Suprapubic skin (tissue), 4 donors: ENCODE measurements around the gene AQP2. TPM values are rescaled to one million over a fixed set of nuclear protein-coding genes. Genes with fewer than 3 reads are reported as not detected.

Experiments
- DNase-seq, 2 donors: peaks; one replicate each; pipeline ENCODE4 v3.0.0-alpha.2; 2019; ENCODE audit warnings: low spot score in 2 of 2
- H3K27ac ChIP-seq: fragments of 200-600 bp; sonication (generic); one replicate; pipeline ENCODE4 v1.5.1; 2019
- H3K27me3 ChIP-seq: fragments of 200-600 bp; sonication (generic); one replicate; pipeline ENCODE4 v1.5.1; 2019
- H3K36me3 ChIP-seq: fragments of 200-600 bp; sonication (generic); one replicate; pipeline ENCODE4 v1.5.1; 2019
- H3K4me1 ChIP-seq: fragments of 200-600 bp; sonication (generic); one replicate; pipeline ENCODE4 v1.5.1; 2019
- H3K4me3 ChIP-seq: fragments of 200-600 bp; sonication (generic); one replicate; pipeline ENCODE4 v1.5.1; 2019; ENCODE audit warnings: mild to moderate bottlenecking
- H3K9me3 ChIP-seq: fragments of 200-600 bp; sonication (generic); one replicate; pipeline ENCODE4 v1.5.1; 2019
- CTCF ChIP-seq, 2 donors: fragments of 200-600 bp in 1 of 2; fragments of 450-650 bp in 1 of 2; sonication (generic) in 1 of 2; IDR thresholded peaks; one replicate each; pipeline ENCODE4 v1.5.1; 2016 to 2019; ENCODE audit warnings: antibody characterized with exemption in 2 of 2, mild to moderate bottlenecking in 1 of 2, moderate library complexity in 1 of 2
- EP300 ChIP-seq: sonication (generic); formaldehyde crosslinking; IDR thresholded peaks from one replicate; pipeline ENCODE4 v1.6.1; 2017; ENCODE audit warnings: antibody characterized with exemption
- POLR2A ChIP-seq, 2 donors: fragments of 450-650 bp; IDR thresholded peaks; one replicate each; pipeline ENCODE4 v1.6.1; 2017; ENCODE audit warnings: antibody characterized with exemption in 2 of 2, mild to moderate bottlenecking in 2 of 2, moderate library complexity in 2 of 2
- POLR2AphosphoS5 ChIP-seq, 3 donors: sonication (generic); formaldehyde crosslinking; IDR thresholded peaks; one replicate each; pipeline ENCODE4 v1.6.1; 2017; ENCODE audit warnings: antibody characterized with exemption in 3 of 3
- WGBS: methylation state at CpG from one replicate; pipeline ENCODE4 v1.1.5; 2018; 5-methylcytosine and 5-hydroxymethylcytosine counted together
- total RNA-seq, 4 donors: library from RNA; depleted of rRNA; stranded (reverse); fragments of >200 nt; gene quantifications; one replicate each; pipeline ENCODE4 v1.1.0, GENCODE V29; 2016

The AQP2 gene
- total RNA-seq, 4 donors from 2014 or later, result 0.15 TPM; not detected in 3

- Histone ChIP-seq H3K27me3 (no peaks in the 10 kb centered on the region), H3K36me3 (peaks cover 27% of the 10 kb centered on the region), H3K27ac (no peak overlapping the region), H3K4me1 (no peaks in the 10 kb centered on the region), H3K4me3 (no peak overlapping the region), H3K9me3 (no peaks in the 10 kb centered on the region)
- no peak for TF ChIP-seq POLR2AphosphoS5 (IDR thresholded peaks at IDR 0.05)
- no peak for TF ChIP-seq POLR2A (IDR thresholded peaks at IDR 0.05)
- no peak for TF ChIP-seq CTCF (IDR thresholded peaks at IDR 0.05)
- DNase-seq, result no peak
- 81% methylated on average over 3 of the region's 3 CpGs for WGBS
Observed at GRCh38 chr12:50005175-50005574, 54.6 kb downstream of the AQP2 start.

- Histone ChIP-seq H3K9me3 (no peaks in the 10 kb centered on the region), H3K4me3 (no peak overlapping the region), H3K4me1 (no peaks in the 10 kb centered on the region), H3K27me3 (no peaks in the 10 kb centered on the region), H3K27ac (no peak overlapping the region), H3K36me3 (peaks cover 17% of the 10 kb centered on the region)
- TF ChIP-seq CTCF (IDR thresholded peaks at IDR 0.05) (no peak), EP300 (no peak), POLR2A (IDR thresholded peaks at IDR 0.05) (no peak), POLR2AphosphoS5 (IDR thresholded peaks at IDR 0.05) (no peak)
- no peak for DNase-seq
- WGBS, result 90% methylated on average over 7 of the region's 7 CpGs
Observed at GRCh38 chr12:50006280-50006679, 55.7 kb downstream of the AQP2 start.

GRCh38 chr12:50006754-50007442, 56.4 kb downstream of the AQP2 start:
- Histone ChIP-seq H3K27ac (no peak overlapping the region), H3K36me3 (peaks cover 13% of the 10 kb centered on the region), H3K27me3 (no peaks in the 10 kb centered on the region), H3K9me3 (no peaks in the 10 kb centered on the region), H3K4me3 (no peak overlapping the region), H3K4me1 (no peaks in the 10 kb centered on the region)
- TF ChIP-seq POLR2AphosphoS5 (IDR thresholded peaks at IDR 0.05) (no peak), CTCF (IDR thresholded peaks at IDR 0.05) (no peak)
- WGBS, result 83% methylated on average over 1 of the region's 1 CpG
- no peak for DNase-seq

Other genes starting within 250 kb of the AQP2 start
- 1 to 10 TPM; 3.2 to 8.4 (median 6.7) TPM for gene FMNL3, start 243.3 kb upstream of the AQP2 start, total RNA-seq
- gene TMBIM6, start 209.2 kb upstream of the AQP2 start, total RNA-seq, result 100 to 1,000 TPM; 292 to 468 (median 377) TPM
- 10 to 100 TPM in 1 of 4 donors, 1 to 10 TPM in 3; 8.2 to 12.2 (median 8.8) TPM for gene NCKAP5L, start 122.3 kb upstream of the AQP2 start, total RNA-seq
- 1 to 10 TPM; 3.7 to 5.9 (median 4.5) TPM for gene BCDIN3D, start 107.6 kb upstream of the AQP2 start, total RNA-seq
- under 1 TPM in 3 of 4 donors, not detected in 1; 0.38 to 0.65 (median 0.56) TPM for gene FAIM2, start 46.8 kb upstream of the AQP2 start, total RNA-seq
- gene AQP5, start 11.1 kb downstream of the AQP2 start, total RNA-seq, result 100 to 1,000 TPM; 128 to 258 (median 196) TPM
- gene AQP6, start 22.2 kb downstream of the AQP2 start, total RNA-seq, result not detected
- 10 to 100 TPM; 13.8 to 20.4 (median 16.2) TPM for gene RACGAP1, start 74.8 kb downstream of the AQP2 start, total RNA-seq
- 1 to 10 TPM in 3 of 4 donors, under 1 TPM in 1; 0.59 to 2.2 (median 1.5) TPM for gene ASIC1, start 106.9 kb downstream of the AQP2 start, total RNA-seq
- 10 to 100 TPM; 62.8 to 86.5 (median 69.7) TPM for gene SMARCD1, start 134.6 kb downstream of the AQP2 start, total RNA-seq
- gene GPD1, start 153.3 kb downstream of the AQP2 start, total RNA-seq, result 10 to 100 TPM; 49.5 to 74.5 (median 61.8) TPM
- 10 to 100 TPM; 29.4 to 45.5 (median 34.6) TPM for gene COX14, start 161.5 kb downstream of the AQP2 start, total RNA-seq
- 10 to 100 TPM; 29.4 to 45.1 (median 38.9) TPM for gene CERS5, start 216.6 kb downstream of the AQP2 start, total RNA-seq